Vagina (tissue), 2 donors: ENCODE results near the gene MDC1.

Source experiments
- CTCF ChIP-seq, 3 experiments: fragments of 450-650 bp in 2 of 3; fragments of 200-600 bp in 1 of 3; sonication (generic) in 1 of 3; IDR thresholded peaks; one replicate each; pipeline ENCODE4 v1.5.1; 2017 to 2019; ENCODE audit warnings: antibody characterized with exemption in 3 of 3, mild to moderate bottlenecking in 2 of 3, moderate library complexity in 2 of 3
- POLR2A ChIP-seq, 2 donors: fragments of 450-650 bp; IDR thresholded peaks; one replicate each; pipeline ENCODE4 v1.6.1; 2017; ENCODE audit warnings: antibody characterized with exemption in 2 of 2, mild to moderate bottlenecking in 2 of 2, moderate library complexity in 2 of 2

- no peak for TF ChIP-seq CTCF (IDR thresholded peaks at IDR 0.05)
- TF ChIP-seq POLR2A (IDR thresholded peaks at IDR 0.05): no peak
Measured at GRCh38 chr6:30656513-30656912, 60.6 kb downstream of the MDC1 start.
